ENCODE data around the gene TUBB8. TPM values are rescaled to one million over a fixed set of nuclear protein-coding genes. Genes with fewer than 3 reads are reported as not detected.
A peak's percentile ranks its signal among the peaks of the same experiment; 100 is the strongest.
"Not testable (repeated sequence)": the region's sequence is repeated elsewhere in the genome, so short reads cannot be mapped to it uniquely, and the experiment has no call there.

TUBB8 gene
- total and polyA plus RNA-seq, 2 experiments from 2014 or later, result 0.23 to 0.70 TPM

GRCh38 chr10:80477-81105 lies 31.5 kb upstream of the TUBB8 start:
- H2AFZ ChIP-seq, result no peak overlapping the region
- no peak overlapping the region for H3K4me2 ChIP-seq
- no peaks in the 10 kb centered on the region for H3K36me3 ChIP-seq (replicated peaks; ENCODE audit: insufficient read depth, low read depth)
- H4K20me1 ChIP-seq (ENCODE audit: insufficient read depth, poor library complexity, severe bottlenecking), result no peaks in the 10 kb centered on the region
- 85% methylated on average over 7 of the region's 7 CpGs for WGBS (ENCODE audit: low lambda C conversion rate, missing lambda C conversion rate)
- H3K4me1 ChIP-seq (ENCODE audit: insufficient read depth), result no peaks in the 10 kb centered on the region
- H3K79me2 ChIP-seq, result no peaks in the 10 kb centered on the region
- DNase-seq (ENCODE audit: low spot score), result no peak
- H3K27ac ChIP-seq, result no peak overlapping the region
- TF ChIP-seq EZH2 (IDR thresholded peaks at IDR 0.05; ENCODE audit: borderline replicate concordance) (no peak), EZH2phosphoT487 (IDR thresholded peaks at IDR 0.05; ENCODE audit: low read depth, severe bottlenecking, unreplicated experiment) (no peak)
- TF ChIP-seq, protein P1, sequence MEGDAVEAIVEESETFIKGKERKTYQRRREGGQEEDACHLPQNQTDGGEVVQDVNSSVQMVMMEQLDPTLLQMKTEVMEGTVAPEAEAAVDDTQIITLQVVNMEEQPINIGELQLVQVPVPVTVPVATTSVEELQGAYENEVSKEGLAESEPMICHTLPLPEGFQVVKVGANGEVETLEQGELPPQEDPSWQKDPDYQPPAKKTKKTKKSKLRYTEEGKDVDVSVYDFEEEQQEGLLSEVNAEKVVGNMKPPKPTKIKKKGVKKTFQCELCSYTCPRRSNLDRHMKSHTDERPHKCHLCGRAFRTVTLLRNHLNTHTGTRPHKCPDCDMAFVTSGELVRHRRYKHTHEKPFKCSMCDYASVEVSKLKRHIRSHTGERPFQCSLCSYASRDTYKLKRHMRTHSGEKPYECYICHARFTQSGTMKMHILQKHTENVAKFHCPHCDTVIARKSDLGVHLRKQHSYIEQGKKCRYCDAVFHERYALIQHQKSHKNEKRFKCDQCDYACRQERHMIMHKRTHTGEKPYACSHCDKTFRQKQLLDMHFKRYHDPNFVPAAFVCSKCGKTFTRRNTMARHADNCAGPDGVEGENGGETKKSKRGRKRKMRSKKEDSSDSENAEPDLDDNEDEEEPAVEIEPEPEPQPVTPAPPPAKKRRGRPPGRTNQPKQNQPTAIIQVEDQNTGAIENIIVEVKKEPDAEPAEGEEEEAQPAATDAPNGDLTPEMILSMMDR (IDR thresholded peaks at IDR 0.05; ENCODE audit: poor library complexity), result no peak
- H3K9me3 ChIP-seq (ENCODE audit: low read depth), result no peaks in the 10 kb centered on the region
- no peaks in the 10 kb centered on the region for H3K27me3 ChIP-seq
- no peaks in the 10 kb centered on the region for H3K9me2 ChIP-seq (replicated peaks; ENCODE audit: insufficient read depth)
- H3K4me3 ChIP-seq, result no peak overlapping the region

GRCh38 chr10:79532-80215 lies 30.6 kb upstream of the TUBB8 start:
- no peaks in the 10 kb centered on the region for H3K27me3 ChIP-seq
- TF ChIP-seq, protein P1 (IDR thresholded peaks at IDR 0.05; ENCODE audit: poor library complexity), result no peak
- TF ChIP-seq EZH2 (IDR thresholded peaks at IDR 0.05; ENCODE audit: borderline replicate concordance) (no peak), EZH2phosphoT487 (IDR thresholded peaks at IDR 0.05; ENCODE audit: low read depth, severe bottlenecking, unreplicated experiment) (no peak)
- H3K36me3 ChIP-seq (replicated peaks; ENCODE audit: insufficient read depth, low read depth), result no peaks in the 10 kb centered on the region
- no peak overlapping the region for H3K4me2 ChIP-seq
- H3K9me3 ChIP-seq (ENCODE audit: low read depth), result no peaks in the 10 kb centered on the region
- H4K20me1 ChIP-seq (ENCODE audit: insufficient read depth, poor library complexity, severe bottlenecking), result no peaks in the 10 kb centered on the region
- no peaks in the 10 kb centered on the region for H3K9me2 ChIP-seq (replicated peaks; ENCODE audit: insufficient read depth)
- H2AFZ ChIP-seq, result no peak overlapping the region
- DNase-seq (ENCODE audit: low spot score), result no peak
- no peaks in the 10 kb centered on the region for H3K79me2 ChIP-seq
- H3K4me3 ChIP-seq, result no peak overlapping the region
- WGBS (ENCODE audit: low lambda C conversion rate, missing lambda C conversion rate), result 88% methylated on average over 4 of the region's 4 CpGs
- H3K27ac ChIP-seq, result no peak overlapping the region
- no peaks in the 10 kb centered on the region for H3K4me1 ChIP-seq (ENCODE audit: insufficient read depth)

DNA sequence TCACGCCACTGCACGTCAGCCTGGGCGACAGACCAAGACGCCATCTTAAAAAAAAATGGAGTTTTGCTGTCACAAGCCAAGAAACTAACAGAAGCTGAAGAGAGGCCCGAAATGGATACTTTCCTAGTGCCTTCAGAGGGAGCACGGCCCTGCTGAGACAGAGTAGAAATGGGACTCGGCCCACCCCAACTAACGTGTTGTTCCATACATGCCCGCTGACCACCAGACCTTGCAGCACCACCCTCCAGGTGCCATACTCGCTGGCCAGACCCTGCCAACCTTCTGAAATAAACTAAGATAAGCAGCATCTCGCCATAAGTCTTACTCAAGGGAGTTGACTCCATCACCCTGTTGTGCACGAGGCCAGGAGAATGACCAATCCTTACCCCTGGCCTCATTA lies 29.5 kb upstream of the TUBB8 start:
- 93% methylated on average over 12 of the region's 12 CpGs for WGBS (ENCODE audit: low lambda C conversion rate, missing lambda C conversion rate)
- no peak for DNase-seq (ENCODE audit: low spot score)
- TF ChIP-seq EZH2phosphoT487 (IDR thresholded peaks at IDR 0.05; ENCODE audit: low read depth, severe bottlenecking, unreplicated experiment), result no peak
- TF ChIP-seq, protein P1 (IDR thresholded peaks at IDR 0.05; ENCODE audit: poor library complexity), result no peak
- no peak for TF ChIP-seq EZH2 (IDR thresholded peaks at IDR 0.05; ENCODE audit: borderline replicate concordance)
- Histone ChIP-seq H3K4me2 (no peak overlapping the region), H3K27ac (no peak overlapping the region), H3K4me1 (ENCODE audit: insufficient read depth) (no peaks in the 10 kb centered on the region), H4K20me1 (ENCODE audit: insufficient read depth, poor library complexity, severe bottlenecking) (no peaks in the 10 kb centered on the region), H3K4me3 (no peak overlapping the region), H3K9me3 (ENCODE audit: low read depth) (no peaks in the 10 kb centered on the region), H3K36me3 (replicated peaks; ENCODE audit: insufficient read depth, low read depth) (no peaks in the 10 kb centered on the region), H2AFZ (no peak overlapping the region), H3K27me3 (no peaks in the 10 kb centered on the region), H3K9me2 (replicated peaks; ENCODE audit: insufficient read depth) (no peaks in the 10 kb centered on the region), H3K79me2 (no peaks in the 10 kb centered on the region)

DNA sequence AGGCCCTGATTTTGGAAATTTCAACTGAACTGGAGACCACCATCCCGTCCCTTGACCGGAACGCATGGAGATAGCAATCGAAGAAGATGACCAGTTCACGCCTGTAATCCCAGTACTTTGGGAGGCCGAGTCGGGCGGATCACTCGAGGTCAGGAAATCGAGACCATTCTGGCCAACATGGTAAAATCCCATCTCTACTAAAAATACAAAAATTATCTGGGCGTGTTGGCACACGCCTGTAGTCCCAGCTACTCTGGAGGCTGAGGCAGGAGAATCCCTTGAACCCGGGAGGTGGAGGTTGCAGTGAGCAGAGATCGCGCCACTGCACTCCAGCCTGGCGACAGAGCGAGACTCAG lies 25.1 kb upstream of the TUBB8 start:
- DNase-seq (ENCODE audit: low spot score); H3K79me2 ChIP-seq; H3K36me3 ChIP-seq (replicated peaks; ENCODE audit: insufficient read depth, low read depth); H3K9me2 ChIP-seq (replicated peaks; ENCODE audit: insufficient read depth); H3K9me3 ChIP-seq (ENCODE audit: low read depth); H3K4me3 ChIP-seq; H3K4me1 ChIP-seq (ENCODE audit: insufficient read depth); H3K27me3 ChIP-seq; H4K20me1 ChIP-seq (ENCODE audit: insufficient read depth, poor library complexity, severe bottlenecking); H3K27ac ChIP-seq: not testable (repeated sequence)
- H2AFZ ChIP-seq, result peak overlapping the region; percentile 92
- WGBS (ENCODE audit: low lambda C conversion rate, missing lambda C conversion rate), result 44% methylated on average over 17 of the region's 17 CpGs
- peak overlapping the region; percentile 89 for H3K4me2 ChIP-seq
